T-helper 1 cell treated with Interleukin-12 subunit alpha and Interleukin-12 subunit beta and Interleukin-4 antibody, amounts not matched to agents 30 μg/mL and 1 μg/mL, for 36 hours (primary cell): ENCODE measurements around the gene MAPKAPK2.

Experiments
- H3K27ac Mint-ChIP-seq: one replicate; pipeline ENCODE4 v1.8.0; 2021; ENCODE audit warnings: mild to moderate bottlenecking, mixed read lengths
- H3K27me3 Mint-ChIP-seq: one replicate; pipeline ENCODE4 v1.8.0; 2021; ENCODE audit warnings: low read depth, mixed read lengths
- H3K36me3 Mint-ChIP-seq: one replicate; pipeline ENCODE4 v1.8.0; 2021; ENCODE audit warnings: low read depth, mixed read lengths
- H3K4me1 Mint-ChIP-seq: one replicate; pipeline ENCODE4 v1.8.0; 2021; ENCODE audit warnings: low read depth, mixed read lengths
- H3K4me3 Mint-ChIP-seq: one replicate; pipeline ENCODE4 v1.8.0; 2021; ENCODE audit warnings: mild to moderate bottlenecking, moderate library complexity, mixed read lengths
- H3K9me3 Mint-ChIP-seq: one replicate; pipeline ENCODE4 v1.8.0; 2021; ENCODE audit warnings: mixed read lengths

Gene MAPKAPK2

DNA sequence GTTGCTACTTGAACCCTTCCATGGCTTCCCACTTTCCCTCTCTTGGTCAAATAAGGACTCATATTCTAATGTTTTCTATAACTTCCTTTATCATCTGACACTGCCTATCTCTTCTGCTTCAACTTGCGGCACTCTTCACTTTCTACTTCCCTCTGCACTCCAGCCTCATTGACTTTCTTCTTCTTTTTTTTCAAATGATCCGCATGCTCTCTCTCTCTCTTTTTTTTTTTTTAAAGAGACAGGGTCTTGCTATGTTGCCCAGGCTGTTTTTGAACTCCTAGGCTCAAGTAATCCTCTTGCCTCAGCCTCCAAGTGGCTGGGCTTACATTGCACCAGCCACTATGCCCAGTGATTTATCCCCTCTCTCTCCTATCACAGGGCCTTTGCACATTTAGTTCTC, 94.9 kb downstream of the MAPKAPK2 start:
- Mint-ChIP-seq H3K36me3 (peaks cover 4% of the 10 kb centered on the region), H3K4me1 (peaks cover 25% of the 10 kb centered on the region), H3K4me3 (no peak overlapping the region), H3K27ac (no peak overlapping the region), H3K27me3 (peaks cover 27% of the 10 kb centered on the region), H3K9me3 (no peaks in the 10 kb centered on the region)

DNA sequence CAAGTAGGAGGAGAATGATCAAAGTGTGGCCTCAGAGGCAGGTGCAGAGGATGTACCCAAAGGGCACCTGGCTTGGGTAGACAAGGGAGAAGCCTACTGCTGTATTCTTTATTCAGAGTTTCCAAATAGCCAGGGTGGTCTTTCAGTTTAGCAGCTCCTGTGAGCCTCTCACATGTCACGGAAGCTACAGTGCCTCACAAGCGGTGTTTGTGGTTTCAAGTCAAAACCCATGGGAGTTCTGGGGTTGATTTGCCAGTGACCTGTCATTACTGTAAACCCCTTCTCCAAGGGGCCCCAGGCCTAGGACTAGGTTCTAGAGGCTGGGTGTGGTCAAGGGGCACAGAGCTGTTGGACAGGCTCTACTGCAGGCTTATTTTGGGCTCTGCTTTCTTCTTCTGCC, 97.7 kb downstream of the MAPKAPK2 start:
- H3K9me3 Mint-ChIP-seq = no peaks in the 10 kb centered on the region
- peaks cover 49% of the 10 kb centered on the region for H3K4me1 Mint-ChIP-seq
- no peak overlapping the region for H3K4me3 Mint-ChIP-seq
- peaks cover 29% of the 10 kb centered on the region for H3K27me3 Mint-ChIP-seq
- peak overlapping the region; percentile 4 for H3K27ac Mint-ChIP-seq
- H3K36me3 Mint-ChIP-seq = peaks cover 8% of the 10 kb centered on the region

DNA sequence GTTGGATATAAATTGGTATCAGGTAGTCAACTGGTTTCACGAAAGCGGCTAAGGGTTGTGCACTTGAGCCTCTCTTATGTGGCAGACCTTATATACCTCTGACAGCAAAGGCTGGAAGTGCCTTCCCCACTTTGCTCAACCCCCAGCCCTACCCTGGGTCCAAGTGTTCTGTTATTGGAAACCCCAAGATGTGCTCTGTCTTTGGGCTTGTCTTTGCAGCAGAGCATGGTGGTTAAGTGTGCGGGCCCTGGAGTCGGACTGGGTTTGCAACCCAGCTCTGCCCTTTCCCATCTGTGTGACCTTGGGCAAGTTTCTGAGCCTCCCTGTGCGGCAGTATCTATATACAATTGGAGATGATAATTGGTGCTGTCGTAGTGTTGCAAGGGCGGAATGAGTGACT, 98.8 kb downstream of the MAPKAPK2 start:
- no peak overlapping the region for H3K4me3 Mint-ChIP-seq
- peaks cover 34% of the 10 kb centered on the region for H3K27me3 Mint-ChIP-seq
- H3K9me3 Mint-ChIP-seq = no peaks in the 10 kb centered on the region

More for the DNA sequence above, 98.8 kb downstream of the MAPKAPK2 start:
- peak overlapping the region; percentile 36 for H3K27ac Mint-ChIP-seq
- H3K36me3 Mint-ChIP-seq = peaks cover 8% of the 10 kb centered on the region
- peaks cover 54% of the 10 kb centered on the region for H3K4me1 Mint-ChIP-seq
